COLO668 (cell line): Measurements from ENCODE around the gene LIPC.
A peak's percentile ranks its signal among the peaks of the same experiment; 100 is the strongest.

ENCODE experiments used
- DNase-seq: peaks from one replicate; lab custom pipeline; 2025; ENCODE audit not compliant: unreplicated experiment; lab: John Stamatoyannopoulos, UW

LIPC gene

DNA sequence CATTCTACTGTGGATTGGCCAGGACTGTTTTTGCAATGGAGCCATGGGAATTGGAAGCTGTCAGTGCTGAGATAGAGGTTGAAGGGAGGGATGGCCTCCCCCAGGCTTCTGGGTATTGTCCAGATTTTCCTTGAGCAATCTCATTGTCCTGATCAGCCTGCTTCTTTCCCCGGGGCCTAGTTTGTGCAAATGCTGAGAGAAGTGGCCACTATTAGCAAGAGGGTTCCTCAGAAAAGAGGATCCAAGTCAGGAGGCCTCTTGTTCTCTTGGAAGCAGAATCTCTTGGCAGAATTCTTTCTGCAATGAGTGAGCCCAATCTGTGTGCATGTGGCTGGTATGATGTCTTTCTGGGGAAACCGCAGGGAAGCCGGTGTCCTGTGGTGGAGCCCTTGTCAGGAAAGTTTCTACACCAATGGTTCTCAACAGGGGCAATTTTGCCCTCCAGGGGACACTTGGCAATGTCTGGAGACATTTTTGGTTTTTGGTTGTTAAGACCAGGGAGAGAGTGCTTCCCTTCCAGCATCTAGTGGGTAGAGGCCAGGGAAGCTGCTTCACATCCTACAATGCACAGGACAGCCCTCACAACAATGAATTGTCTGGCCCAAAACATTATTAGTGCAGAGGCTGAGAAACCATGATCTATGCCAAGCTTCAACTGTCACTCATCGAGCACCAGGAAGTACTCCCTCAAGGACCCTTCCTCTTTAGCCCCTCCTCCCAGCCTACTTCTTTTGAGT, 2.0 kb downstream of the LIPC start:
- DNase-seq, result no peak

DNA sequence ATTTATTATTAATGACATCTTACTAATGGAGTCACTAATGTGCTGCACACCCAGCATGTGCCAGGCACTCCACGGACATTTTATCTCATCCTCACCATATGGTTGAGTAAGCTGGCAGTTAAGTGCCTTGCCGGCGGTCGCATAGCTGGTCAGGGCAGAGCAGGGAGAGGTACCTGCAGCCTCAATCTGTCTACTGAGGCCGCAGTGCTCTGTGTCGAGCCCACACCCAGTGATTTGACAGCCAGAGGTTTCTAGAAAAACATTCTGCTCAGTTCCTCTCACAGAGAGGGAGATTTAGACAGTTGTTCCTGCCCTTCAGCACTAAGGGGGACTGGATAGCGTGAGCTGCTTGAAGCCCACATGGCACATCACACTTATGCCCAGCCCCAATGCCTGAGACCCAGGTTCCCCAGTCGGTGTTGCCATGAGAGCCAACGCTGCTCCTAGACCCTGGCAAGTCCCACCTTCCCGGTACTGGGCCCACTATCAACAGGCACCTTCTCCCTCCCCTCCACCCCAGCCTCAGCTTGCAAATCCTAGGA, 2.6 kb downstream of the LIPC start:
- no peak for DNase-seq

DNA sequence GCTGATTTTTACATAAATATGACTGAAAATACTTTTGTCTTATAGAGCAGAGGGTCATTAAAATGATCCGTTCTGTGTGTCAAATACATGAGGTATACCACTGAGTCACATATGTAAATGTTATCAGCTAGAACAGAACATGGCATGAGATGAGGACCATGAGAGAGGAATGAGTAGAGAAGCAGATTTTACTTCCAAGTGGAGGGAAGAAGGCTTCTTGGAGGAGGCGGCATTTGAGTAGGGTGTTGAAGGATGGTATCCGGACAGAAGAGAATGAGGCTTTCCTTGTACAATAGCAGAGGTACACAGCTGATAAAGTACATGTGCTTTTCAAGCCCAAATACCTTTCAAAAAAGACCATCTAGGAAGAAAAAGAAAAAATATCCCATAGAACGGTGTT, 4.8 kb downstream of the LIPC start:
- DNase-seq, result no peak

DNA sequence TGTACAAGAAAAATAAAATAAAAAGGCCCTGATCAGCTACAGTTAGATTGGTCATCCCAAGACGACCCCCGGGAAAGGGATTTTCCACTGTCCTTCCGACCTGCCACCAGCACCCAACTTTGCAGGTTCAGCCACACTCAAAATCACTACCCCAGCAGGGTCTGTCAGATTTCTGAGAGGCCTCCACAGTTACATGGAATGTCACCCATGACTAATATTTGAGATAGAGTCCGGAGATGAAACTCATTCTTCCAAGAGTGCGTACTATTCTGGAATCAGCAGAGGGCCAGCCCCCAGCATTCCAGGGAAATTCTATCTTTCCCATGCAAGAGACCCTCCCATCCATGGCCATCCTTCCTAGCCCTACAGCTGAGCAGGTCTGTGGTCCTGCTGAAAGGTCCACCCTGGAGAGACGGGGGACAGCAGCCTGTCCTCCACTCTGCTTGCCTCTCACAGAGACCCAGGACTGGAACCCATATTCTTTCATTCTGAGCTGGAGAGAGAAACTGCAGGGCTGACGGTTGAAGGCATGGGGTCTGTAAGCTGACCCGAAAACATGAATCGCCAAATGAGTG, 5.8 kb downstream of the LIPC start:
- no peak for DNase-seq

DNA sequence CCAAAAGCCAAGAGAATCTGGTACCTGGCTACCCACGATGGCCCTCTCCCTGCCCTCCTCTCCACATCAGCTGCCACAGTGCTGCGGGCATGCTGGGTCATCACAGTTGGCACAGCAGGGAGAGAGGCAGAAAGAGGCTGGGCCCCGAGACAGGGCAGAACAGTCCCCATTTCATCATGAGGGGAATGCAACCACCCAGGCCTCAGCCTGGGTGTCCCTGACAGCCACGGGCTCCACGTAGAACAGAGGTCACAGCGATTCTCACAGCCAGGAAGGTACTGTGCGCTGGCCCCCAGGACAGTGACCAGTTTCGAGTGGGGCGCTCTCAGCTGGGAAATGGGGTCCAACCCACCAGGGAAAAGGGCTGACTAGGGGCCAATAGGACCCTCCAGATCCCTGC, 6.3 kb downstream of the LIPC start:
- no peak for DNase-seq

DNA sequence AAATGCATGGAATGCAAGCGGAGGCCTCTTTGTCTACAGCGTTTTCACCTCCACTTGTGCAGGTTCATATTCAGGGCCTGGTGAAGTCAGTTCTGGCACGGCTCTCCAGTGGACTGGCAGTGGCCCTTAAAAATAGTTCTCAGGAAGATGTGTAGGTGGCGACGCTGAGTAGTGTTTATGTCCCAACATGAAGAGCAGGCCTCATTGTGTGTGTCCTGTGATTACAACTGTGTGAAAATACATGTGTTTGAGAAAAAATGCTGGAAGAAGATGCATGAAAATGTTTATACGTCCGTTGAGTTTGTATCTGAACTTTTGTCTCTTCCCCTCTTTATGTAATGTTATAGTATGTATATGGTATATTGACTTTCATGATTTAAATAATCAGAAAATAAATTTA, 7.2 kb downstream of the LIPC start:
- peak; percentile 56 for DNase-seq

DNA sequence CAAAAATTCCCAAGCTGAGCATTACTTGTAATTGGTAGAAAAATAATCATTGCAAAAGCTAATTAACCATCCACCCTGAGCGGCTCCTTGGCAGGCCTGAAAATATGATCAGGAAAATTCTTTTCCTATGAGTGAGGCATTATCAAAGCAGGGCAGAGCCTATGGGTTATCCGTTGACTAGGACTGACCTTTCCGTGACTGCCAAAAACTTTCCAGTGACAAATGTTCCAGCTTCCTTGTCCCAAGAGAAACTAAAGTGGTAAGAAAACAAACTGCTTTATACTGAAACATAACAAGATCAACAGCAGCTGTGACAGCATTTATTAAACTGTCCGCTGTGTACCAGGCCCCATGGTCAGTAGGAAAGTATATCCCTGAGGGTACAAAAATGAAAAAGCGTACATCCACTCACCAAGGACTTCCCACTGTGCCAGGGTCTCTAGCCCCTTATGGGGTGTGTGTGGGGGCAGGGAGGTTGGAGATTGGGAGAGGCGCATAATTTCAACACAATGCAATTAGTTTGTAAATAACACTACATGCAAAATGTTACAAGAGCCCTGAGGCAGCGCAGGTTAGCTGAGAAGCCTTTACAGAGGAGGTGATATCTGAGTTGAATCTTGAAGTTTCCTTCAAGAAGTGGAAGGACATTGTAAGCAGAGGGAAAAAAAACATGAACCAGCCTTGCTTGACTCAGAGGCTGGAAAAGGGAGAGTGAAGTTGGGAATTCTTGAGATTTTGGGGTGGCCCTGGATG, 8.5 kb downstream of the LIPC start:
- DNase-seq, result no peak

DNA sequence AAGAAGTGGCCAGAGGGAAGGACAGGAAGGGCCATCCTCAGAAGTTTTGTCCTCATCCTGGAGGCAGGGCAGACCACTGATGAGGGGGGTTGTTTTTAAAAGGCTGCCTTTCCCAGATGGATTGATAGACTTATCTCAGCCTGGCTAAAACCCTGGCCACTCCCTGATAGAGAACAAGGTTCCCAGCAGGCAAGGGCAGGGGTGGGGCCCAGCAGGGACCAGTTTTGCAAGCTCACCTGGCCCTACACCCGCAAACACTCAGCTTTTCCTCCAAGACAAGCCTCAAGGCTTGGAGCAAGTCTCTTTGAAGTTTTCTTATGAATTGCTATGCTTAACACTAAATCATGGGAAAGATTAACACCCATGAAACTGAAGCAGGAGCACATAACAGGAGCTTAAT, 9.1 kb downstream of the LIPC start:
- no peak for DNase-seq

DNA sequence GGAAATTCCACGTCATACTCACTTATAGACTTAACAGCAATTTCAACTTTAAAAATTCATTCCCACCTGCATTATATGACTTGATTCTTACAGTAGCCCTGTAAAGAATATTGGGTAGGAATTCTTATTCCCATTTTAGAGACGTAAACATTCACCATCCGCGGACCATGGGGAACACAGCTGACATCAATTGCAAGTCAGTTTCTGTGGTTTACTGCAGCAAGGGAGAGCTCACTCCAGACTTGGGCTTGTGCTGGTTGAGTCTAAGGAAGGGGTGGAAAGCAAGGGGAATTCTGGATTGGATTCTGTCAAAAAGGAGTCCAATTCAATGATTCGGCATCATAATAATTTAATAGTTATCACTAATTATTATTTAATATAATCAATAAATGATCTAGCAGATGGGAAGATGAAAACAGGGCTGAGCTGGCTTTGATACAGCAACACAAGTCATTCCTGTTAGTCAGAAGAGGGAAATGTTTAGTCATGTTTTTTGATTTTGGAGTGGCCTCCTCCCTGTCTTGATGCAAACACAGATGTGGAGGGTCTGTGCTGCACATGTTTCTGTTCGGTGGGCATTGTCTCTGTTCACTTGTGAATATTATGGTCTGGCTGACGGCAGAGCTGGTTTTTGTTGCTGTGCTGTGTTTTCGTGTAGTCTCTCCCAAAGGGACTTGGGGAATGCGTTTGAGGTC, 9.7 kb downstream of the LIPC start:
- DNase-seq, result no peak

DNA sequence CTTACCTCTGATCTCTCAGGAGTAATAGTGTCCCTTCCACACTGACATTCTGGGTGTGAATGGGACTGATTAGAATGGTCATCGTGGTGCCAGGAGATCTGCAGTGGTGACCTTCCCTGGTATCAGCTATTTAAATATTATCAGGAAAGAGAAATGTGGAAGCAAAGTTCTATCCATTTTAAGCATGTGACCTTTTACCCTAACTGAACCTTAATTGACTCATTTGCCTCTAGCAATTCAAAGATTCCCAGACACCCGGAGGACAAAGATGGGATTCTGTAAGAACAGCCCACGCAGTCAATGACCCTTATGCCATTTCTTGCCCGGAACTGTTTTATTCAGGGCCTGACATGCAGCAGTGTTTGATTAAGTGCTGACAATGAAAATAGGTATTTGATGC, 10.3 kb downstream of the LIPC start:
- DNase-seq, result no peak

DNA sequence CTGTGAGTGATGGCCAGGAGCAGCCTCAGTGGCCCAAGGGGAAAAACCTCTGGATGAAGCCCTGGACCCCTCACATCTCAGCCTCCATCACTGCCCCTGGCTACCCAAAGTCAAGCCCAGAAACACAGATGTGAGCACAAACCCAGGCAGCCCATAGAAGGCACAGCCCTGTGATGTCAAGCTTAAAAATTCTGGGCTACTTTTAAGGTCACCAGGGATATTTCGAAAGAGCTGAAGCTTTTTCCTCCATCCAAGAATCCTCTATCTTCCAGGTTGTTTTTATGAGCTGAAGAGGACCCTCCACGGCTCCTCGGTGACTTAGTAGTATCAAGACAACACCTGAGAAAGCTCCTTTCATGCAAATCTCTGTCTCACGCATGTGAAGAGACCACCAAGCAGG, 11.5 kb downstream of the LIPC start:
- no peak for DNase-seq

DNA sequence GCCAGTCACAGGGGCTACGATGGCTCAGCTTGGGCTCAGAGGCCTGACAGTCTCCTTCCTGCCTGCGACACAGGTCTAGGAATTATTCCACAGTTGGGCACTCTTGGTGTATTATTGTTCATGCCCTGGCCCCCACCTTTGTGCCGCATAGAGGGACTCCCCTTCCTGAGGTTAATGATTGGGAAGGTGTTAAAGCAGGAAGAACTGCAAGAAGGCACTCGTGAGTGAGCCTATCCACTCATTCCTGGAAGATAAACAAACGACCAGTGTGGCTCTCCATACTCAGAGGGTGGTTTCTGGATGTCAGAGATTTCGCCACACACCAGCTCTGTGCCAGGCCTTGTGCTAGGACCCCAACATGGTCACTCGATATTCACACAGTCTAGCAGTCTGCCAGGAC, 12.3 kb downstream of the LIPC start:
- no peak for DNase-seq

DNA sequence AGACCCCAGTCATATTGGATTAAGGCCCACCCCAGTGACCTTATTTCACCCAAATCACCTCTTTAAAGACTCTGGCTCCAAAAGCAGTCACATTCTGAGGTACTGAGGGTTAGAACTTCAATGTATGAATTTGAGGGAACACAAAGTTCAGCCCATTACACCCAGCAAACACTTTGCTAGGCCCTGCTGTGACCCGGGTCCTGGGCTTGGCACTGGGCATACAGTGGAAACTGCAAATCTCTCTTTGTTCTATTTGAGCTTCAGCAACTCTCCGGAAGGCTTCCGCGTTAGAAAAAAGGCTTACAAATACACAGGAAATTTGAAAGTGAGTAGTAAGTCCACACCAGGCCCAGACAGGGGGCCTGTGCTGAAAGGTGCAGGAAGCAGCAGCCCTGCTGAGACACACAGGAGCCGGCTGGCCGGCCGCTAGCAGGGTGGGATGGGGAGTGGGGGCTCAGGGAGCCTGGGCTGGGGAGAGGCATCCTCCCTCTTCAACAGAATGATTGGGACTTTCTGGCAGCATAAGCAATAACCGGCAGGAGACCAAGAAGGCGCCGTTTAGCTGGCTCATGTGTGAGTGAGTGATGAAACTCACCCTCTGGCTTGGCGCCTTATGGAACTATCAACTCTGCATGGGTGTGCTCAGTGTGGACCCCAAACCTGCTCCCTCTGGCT, 13.0 kb downstream of the LIPC start:
- no peak for DNase-seq

DNA sequence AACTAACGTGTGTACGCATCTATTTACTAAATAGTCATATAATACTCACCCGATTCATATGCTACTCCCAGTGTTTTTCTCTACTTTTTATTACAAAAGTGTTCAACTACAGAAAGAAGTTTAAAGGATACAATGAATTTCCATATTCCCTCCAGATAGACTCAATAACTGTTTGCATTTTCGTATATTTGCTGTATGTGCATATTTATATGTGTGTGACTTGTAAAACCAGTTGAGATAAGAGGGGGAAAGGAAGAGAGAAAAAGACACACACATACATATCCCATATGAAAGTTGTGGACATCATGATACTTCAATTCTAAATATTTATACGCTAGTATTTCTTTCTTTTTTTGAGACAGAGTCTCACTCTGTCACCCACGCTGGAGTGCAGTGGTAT, 14.1 kb downstream of the LIPC start:
- DNase-seq, result no peak

DNA sequence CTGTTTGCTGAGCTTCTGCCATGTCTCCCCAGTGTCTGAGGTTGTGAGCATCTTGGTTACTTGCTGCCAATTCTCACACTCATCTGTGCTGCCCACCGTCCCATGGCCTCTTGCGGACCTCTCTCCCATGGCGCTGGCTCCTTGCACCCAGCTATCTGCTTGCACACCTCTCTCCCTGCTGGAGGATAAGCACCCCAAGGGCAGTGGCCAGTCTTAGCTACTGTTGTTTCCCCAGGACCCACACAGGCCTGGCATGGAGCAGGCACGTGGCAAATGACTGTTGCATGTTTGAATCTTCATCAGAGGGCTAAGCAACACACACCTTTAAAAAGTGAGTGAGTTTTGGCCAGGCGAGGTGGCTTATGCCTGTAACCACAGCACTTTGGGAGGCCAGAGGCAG, 14.7 kb downstream of the LIPC start:
- no peak for DNase-seq

DNA sequence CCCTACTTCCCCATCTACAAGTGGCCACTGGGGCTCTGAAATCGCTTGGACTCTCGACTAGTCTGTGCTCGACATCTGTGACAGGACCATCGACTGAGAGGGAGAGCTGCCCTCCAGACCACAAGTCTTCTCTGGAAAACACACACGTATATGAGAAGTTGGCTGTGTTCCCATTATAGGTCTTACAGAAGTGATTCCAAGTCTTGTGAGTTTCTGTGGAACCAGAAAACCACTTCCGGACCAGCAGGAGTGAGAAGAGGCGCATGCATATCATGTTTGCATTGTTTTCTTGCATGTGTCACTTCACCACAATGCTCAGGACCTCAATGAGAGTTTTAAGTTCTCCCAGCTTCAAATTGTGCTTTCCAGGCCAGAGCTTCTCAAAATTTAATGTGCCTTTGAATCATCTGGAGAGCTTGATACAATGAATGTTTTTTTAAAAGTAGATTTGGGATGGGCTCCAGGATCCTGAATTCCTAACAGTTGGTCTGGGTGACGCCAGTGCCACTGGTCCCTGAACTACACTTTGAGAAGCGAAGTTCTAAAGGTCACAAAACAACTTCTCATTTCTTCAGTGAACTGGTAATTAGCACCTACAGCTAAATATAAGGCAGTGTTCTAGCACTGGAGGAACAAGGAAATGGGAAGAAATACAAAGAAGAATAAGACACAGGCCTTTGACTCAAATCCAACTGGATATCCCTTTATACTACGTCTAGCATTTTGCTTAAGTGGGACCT, 15.7 kb downstream of the LIPC start:
- no peak for DNase-seq

DNA sequence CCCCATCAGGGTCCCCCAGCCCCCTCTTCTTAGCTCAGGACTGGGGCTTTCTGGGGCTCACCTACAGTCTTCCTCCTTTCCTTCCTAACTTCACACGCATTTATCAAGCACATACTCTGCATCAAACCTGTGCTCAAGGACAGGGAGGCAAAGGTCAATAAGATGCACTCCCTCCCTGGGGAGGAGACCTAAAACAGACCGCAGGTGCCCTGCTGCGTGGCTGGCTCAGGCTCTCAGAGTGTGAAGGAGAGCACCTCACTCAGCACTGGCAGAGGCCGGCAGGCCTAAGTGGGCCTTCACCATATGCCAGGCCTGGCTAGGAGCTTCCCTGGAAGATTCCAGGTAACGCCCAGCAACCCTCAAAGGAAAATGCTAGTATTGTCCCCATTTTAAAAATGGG, 16.5 kb downstream of the LIPC start:
- DNase-seq, result no peak

DNA sequence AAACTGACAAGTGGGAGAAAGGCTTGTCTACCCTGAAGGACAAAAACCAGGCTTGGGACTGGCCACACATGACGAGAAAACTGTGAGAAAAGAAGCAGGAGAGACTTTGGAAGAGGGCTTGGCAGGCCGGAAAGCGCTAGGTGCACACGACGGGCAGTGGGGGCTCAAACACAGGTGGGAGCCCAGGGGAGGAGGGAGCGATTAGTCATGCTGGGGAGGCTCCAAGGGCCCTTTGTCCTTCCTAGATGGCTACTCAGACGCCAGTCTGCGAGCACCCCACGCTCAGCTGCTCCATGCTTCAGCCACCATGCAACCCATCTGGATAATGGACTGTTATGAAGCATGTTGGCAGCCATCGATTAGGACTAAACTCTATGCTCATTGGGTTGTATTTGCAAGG, 17.1 kb downstream of the LIPC start:
- DNase-seq, result no peak

DNA sequence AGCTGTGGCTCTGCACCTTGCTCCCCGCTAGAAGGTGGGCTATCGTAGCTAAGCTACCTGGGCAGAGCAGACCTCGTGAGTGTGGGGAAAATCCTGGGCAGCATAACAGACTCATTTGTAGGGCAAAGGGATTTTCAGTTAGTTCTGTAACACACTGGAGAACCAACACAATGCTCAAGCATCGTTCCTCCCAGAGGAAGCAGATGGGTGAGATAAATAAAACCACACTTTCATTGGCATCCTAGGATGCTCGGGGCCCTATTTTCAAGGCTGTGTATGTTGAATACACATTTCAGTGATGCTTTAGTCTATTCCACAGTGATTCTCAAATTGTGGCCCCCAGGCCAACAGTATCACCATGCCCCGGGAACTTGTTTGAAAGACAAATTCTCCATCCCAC, 20.0 kb downstream of the LIPC start:
- DNase-seq, result no peak

DNA sequence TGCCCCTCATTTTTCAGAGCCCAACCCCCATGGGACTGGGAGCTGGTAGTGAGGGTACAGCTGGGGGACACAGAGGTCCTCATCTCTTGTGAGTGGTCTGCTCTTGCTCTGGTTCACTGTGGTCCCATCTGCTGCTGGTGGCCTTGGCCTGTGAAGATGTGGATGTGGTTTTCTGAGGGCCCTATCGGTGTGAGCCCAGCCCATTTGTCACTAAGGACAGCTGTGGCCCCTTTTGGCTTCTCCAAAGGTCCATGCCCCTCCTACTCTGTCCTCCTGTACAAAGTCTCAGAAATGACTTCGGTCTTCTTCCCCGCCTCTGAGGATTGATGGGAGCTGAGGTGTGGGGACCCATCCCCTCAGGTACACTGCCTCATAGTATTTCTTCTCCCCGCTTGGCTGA, 21.0 kb downstream of the LIPC start:
- DNase-seq, result no peak
